HG03175 (cell line): ENCODE results near the gene CRKL.
"Not testable (repeated sequence)": the region's sequence is repeated elsewhere in the genome, so short reads cannot be mapped to it uniquely, and the experiment has no call there.

ENCODE experiments used
- ATAC-seq: cut with Tn5 transposase; IDR thresholded peaks from one replicate; pipeline ENCODE4 v1.9.1; 2021; ENCODE audit warnings: mild to moderate bottlenecking, moderate library complexity; ENCODE audit not compliant: unreplicated experiment

CRKL gene

DNA sequence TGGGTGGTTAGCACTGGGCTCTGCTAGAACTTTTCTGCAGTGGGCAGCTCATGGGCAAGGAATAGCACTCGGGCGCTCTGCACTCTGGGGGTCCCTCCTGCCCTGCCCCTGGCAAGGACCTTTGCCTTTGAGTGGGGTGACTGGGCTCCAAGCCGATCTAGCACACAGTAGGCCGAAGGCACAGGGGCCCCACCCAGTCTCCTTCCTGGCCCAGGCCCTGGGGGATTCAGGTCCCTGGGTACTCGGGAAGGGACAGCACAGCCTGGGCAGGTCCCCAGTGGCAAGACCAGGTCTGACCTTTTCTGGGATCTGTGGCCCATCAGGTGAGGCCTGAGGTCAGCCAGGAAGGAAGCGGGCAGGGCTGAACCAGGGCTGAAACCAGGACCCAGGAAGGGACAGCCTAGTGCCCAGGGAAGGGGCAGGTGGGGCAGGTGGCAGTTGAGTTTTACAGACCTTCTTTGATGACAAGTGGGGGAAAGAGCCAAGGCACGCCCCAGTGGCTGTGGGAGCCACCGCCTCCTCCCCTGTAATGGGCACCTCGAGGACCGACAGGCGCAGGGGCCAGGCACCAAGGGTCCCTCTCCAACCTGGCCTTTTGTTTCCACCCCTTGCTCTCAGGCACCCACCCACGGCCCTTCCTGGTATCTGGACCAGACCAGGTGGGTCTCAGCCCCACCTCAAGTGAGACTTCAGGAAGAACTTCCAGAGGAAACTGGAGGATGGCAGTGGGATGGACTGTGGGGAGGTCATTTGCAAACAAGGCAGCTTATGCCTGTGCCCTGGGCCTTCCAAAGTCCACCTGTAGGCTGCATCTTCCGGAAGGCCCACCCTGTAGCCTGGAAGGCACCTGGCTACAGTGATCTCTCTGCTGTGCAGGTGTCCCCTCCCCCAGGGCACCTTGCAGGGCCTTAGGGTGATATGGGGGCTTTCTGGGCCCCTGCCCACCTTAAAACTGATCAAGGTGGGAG, 49.0 kb downstream of the CRKL start:
- ATAC-seq: no peak

DNA sequence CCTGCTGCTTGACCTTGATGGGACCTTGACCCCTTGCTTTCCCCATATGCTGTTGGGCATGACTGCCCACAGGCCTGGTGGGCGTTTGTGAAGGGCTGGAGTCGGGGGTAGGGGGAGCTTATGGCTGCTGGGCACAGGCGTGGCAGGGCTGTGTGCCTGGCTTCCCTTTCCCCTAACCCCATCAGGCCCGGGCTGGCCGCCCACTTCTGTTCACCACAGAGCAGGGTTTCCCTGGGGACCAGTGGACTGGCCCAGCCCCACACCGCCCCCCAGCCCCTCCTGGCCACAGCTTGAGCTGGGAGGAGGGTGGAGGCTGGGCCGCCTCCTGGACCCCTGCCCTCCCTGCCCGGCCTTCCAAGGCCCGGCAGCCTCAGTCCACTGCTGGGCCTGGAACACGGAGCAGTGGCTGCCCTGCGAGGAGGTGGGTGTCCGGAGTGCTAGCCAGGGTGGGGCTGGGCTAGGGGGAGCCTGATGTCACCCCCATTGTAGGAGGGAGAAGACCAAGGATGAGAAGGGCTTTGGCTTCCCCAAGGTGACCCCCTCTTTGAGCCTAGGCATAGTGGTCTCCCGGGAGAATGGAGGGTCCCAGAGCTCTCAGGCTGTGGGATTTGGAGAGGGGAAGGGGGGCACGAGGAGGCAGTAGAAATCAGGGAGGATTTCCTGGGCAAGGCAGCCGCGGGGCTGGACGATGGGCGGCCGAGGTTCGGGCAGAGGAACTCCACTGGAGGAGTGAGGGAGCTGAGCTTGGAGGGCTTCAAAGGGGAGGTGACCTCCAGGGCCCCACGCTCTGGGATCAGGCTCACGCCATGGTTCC, 49.9 kb downstream of the CRKL start, which contains the start of gene AIFM3:
TSS of gene AIFM3 (plus strand) at position 373 of the 814 bp plus-strand sequence. CDS start 690 bp downstream, outside the sequence.
- no peak for ATAC-seq

DNA sequence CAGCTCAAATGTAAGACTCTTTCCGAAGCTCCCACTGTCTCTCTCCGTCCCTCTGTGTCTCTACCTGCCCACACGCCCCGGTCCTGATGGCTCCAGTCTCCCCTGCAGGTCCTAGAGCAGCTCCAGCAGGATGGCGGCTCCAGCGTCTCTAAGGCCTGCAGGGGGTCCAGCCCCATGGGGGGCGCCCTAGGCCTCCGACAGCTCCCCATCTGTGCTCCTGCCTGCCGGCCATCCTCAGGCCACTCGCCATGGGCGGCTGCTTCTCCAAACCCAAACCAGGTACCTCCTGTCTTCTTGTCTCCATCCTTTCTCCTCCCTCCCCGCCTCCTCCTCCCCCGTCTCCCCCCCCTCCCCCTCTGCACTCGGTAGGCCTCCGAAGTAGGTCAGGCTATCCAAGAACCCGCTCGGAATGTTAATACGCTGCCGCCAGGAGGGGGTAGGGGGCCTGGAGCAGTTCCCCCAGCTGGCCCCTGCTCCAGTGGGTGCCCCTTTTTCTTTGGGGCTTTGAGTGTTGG, 50.5 kb downstream of the CRKL start:
- ATAC-seq: no peak

DNA sequence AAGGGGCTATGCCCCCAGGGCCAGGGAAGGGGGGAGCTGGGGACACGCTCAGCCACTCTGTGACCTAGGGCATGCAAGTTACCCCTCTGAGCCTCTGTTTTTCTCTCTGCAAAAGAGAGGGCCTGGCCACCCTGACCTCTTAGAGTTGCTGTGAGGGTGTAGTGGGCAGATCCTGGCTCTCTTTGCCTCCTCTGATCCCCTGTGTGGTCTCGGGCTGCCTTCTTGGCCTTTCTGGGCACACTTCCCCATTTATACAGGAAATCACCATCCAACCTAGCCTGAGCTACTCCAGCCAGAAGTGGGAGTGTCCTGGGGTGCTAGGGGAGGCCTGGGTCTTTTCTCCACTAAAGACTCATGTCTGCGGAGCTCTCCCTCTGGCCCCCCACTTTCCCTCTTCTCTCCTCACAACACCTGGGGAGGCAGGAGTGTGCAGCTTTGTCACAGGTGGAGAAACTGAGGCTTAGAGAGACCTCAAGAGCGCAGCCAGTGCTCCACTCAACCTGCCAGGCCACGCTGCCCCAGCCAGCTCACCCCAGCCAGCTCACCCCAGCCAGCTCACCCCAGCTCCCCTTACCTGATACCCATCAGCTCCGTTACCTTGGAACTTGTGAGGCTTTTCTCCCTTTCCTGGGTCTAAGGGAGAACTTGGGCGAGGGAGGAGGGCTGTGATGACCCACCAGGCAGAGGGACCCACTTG, 51.2 kb downstream of the CRKL start:
- no peak for ATAC-seq

DNA sequence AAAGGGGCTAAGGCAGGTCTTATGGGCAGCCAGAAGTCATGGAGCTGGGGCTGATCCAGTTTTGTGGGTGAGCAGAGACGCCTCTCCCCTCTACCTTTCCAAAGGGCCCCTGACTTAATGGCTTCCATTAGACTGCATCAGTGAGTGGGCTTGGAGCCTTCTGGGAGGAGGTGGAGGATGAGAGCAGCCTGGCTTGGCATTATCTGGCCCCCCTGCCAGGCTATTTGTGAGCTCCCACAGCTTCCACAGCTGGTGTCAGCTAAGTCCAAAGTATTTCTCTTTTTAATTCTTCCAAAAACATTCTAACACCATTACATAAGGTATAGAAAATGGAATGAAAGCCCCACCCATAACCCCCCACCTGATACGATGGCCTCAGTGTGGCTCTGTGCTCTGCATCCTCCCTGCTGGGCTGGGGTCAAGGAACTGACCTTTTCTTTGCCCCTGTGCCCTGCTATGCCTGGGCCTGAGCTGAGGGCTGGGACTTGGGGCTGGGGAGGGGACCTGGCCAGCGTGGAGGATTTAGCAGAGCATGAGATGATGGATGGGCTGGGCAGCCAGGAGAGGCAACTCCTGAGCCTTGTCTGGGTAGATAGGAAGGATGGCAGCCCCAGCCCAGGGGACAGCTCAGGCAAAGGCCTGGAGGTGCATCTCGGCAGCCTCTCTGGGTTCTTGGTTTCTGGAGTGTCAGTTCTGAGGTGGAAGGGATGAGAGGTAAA, 53.9 kb downstream of the CRKL start:
- no peak for ATAC-seq

DNA sequence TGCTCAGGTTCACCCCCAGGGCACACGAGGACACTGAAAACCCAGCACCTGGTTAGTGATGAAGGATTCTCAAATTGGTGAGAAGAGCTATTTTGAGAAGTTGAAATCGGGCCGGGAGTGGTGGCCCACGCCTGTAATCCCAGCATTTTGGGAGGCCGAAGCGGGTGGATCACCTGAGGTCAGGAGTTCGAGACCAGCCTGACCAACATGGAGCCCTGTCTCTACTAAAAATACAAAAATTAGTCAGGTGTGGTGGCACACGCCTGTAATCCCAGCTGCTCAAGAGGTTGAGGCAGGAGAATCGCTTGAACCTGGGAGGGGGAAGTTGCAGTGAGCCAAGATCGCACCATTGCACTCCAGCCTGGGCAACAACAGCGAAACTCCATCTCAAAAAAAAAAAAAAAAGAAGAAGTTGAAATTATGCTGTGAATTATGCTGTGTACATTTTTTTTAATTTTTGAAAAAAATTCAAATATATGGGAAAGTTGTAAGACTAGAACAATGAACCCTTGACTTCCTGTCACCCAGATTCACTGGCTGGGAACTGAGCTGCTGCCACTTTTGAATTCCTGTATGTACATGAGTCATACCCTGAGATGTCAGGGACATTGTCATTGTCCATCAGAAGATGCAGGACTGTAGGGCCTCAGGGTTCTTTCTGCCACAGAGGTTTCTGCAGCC, 54.9 kb downstream of the CRKL start:
- not testable (repeated sequence) for ATAC-seq

DNA sequence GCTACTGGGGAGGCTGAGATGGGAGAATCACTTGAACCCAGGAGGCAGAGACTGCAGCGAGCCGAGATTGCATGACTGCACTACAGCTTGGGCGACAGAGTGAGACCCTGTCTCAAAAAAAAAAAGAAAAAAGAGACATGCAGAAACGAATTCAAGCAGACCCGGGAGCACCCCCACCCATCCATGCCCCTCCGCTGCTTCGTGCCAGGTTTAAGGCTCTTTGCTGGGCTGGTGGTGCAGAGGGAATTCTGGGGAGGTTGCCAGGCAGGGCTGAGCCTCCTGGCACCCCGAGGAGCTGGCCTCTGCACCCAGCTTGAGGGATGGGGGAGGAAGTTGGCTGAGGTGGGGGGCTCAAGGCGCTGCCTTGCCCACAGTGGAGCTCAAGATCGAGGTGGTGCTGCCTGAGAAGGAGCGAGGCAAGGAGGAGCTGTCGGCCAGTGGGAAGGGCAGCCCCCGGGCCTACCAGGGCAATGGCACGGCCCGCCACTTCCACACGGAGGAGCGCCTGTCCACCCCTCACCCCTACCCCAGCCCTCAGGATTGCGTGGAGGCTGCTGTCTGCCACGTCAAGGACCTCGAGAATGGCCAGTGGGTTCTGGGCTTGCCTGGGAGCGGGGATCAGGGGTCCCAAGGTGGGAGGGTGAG, 55.8 kb downstream of the CRKL start:
- ATAC-seq: no peak

DNA sequence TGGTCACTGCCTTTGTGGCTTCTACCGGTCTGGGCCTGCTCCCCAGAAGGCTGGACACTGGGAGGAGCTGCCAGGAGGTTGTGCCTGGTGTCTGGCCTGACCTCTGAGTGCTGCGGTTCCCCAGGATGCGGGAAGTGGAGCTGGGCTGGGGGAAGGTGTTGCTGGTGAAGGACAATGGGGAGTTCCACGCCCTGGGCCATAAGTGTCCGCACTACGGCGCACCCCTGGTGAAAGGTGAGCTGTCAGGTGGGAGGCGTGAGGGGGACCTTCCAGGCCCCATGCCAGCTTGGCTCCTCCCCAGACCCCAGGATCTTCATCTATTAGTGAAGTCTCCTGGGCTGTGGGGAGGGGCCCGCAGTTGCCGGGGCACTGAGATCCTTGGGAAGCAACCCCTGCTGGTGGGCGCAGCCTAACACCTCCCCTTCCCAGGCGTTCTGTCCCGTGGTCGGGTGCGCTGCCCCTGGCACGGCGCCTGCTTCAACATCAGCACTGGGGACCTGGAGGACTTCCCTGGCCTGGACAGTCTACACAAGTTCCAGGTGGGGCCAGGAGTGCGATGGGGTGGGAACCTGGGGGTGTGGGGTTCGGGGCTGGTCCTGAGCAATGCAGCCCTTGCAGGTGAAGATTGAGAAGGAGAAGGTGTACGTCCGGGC, 56.6 kb downstream of the CRKL start:
- ATAC-seq: no peak

DNA sequence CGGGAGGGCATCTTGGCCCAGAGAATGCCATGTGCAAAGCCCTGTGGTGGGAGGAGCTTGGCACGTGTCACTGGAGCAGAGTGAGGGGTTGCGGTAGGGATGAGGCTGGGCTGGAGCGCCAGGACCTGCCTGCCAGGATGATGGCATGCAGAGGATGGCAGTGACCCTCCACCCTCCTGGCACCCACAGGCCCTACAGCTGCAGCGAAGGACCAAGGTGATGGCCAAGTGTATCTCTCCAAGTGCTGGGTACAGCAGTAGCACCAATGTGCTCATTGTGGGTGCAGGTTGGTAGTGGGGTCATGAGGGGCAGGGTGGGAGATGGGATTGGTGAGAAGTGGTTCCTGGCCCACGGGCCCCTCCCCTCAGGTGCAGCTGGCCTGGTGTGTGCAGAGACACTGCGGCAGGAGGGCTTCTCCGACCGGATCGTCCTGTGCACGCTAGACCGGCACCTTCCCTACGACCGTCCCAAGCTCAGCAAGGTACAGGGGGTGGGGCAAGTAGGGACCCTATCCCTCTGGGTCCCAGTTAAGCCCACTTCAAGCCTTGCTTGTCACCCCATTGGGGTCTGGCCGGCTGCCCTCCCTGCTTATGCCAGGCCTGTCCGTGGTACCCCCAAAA, 57.2 kb downstream of the CRKL start:
- ATAC-seq: no peak

DNA sequence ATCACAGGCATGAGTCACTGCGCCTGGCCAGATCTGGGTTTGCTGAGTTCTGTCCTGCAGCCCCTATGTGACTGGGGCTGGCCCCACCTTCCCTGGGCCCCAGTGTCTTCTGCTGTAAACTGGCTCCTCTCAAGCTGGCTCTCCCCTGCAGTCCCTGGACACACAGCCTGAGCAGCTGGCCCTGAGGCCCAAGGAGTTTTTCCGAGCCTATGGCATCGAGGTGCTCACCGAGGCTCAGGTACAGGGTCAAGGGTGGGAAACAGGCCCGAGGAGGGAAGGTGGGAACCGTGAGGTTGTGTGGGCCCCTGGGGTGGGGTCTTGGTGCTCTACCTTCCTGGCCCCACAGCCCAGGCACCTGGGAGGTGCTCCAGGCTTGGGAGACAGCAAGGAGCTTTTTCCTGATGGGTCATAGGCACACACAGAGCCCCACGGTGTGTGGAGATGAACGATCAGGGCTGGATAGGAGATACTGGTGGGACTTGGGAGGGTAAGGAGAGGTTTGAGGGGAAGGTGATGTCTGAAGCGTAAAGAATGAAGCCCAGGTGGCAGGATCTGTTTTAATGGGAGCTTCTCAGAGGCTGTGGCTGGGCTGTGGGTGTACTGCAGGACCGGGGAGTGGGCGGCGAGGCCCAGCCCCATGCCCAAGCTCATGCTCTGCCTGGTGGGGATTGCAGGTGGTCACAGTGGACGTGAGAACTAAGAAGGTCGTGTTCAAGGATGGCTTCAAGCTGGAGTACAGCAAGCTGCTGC, 58.5 kb downstream of the CRKL start:
- no peak for ATAC-seq

DNA sequence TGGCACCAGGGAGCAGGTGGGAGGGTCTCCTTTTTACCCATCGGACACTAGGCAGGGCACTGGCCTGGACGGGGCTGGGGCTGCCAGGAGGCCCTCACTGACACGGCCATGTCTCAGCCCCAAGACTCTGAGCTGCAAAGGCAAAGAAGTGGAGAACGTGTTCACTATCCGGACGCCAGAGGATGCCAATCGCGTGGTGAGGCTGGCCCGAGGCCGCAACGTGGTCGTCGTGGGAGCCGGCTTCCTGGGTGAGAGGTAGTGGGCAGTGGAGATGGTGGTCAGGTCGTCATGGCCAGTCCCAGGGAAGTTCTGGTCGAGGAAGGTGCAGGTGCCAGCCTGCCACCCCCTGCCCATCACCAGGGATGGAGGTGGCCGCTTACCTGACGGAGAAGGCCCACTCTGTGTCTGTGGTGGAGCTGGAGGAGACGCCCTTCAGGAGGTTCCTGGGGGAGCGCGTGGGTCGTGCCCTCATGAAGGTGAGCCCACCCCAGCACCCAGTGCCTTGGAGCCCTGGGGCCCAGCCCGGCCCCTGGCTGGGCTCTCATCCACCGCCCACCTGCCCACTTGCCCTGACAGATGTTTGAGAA, 59.2 kb downstream of the CRKL start:
- ATAC-seq: no peak

DNA sequence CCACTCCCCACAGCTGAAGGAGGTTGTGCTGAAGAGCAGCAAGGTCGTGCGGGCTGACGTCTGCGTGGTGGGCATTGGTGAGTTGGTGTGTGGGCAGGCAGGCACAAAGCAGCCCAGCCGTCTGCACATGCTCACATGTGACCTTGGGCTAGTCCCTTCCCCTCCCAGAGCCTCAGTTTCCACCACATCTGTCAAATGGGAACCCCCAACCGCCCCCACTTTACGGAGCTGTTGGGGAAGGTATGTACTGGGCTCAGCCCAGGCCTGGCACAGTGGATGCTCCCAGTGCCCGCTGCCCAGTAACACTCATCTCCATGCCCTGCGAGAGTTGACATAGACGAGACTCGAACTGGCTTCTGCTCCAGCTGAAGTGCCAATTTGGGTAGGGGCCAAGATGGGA, 59.8 kb downstream of the CRKL start:
- no peak for ATAC-seq

DNA sequence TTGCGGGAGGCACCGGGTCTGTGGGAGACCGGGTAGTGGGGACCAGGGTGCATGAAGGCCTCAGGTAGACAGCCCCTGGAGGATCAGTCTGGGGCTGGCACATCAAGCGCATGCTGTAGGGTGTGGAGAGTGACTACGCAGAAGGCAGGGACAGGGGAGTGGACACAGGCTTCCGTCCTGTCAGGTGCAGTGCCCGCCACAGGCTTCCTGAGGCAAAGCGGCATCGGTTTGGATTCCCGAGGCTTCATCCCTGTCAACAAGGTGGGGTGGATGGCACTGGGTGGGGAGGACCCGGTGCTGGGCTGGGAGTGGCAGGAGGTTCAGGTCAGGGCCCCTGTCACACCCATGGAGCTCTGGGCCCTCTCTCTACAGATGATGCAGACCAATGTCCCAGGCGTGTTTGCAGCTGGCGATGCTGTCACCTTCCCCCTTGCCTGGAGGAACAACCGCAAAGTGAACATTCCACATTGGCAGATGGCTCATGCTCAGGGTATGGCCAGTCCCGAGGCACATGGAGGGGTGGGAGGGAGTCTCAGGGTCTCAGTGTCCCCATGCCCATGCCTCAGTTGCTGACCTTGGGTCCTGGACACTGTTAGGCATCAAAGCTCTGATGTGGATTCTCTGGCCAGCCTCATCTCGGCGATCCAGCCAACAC, 60.4 kb downstream of the CRKL start:
- no peak for ATAC-seq

DNA sequence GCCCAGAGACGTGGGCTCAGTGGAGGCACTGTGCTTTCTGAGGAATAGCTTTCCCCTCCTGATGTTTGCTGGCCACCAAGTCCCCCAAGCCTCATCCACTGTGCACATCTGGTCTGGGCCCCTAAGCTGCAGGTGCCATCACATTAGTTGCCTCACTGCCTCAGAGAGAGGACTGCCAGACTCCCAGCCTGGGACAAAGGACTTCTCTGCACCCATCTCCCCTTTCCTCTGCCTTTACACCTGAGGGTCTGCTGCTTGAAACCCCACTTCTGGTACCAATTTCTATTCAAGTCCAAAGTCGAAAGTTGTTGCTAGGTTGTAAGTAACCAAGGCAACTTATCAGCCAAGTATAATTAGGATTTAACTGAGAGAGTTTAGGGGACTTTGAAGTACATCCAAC, 61.2 kb downstream of the CRKL start:
- ATAC-seq: no peak

DNA sequence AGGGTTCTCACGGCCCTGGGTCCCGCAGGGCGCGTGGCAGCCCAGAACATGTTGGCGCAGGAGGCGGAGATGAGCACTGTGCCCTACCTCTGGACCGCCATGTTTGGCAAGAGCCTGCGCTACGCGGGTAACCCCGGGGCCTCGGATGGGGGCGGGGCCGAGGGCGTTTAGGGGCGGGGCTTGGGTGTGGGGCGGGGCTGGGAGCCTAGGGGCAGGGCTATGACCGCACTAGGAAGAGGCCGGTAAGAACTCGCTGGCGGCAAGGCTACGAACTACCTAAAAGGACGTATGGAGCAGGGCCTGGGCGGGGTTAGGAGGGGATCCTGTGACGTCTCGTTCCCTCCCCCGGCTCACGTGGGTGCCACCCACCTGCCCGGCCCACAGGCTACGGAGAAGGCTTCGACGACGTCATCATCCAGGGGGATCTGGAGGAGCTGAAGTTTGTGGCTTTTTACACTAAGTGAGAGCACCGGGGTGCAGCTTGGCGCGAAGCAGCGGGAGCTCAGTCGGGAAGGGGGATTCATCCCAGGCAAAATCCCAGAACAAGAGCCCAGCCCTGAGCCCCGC, 62.1 kb downstream of the CRKL start:
- ATAC-seq: peak; percentile 54

DNA sequence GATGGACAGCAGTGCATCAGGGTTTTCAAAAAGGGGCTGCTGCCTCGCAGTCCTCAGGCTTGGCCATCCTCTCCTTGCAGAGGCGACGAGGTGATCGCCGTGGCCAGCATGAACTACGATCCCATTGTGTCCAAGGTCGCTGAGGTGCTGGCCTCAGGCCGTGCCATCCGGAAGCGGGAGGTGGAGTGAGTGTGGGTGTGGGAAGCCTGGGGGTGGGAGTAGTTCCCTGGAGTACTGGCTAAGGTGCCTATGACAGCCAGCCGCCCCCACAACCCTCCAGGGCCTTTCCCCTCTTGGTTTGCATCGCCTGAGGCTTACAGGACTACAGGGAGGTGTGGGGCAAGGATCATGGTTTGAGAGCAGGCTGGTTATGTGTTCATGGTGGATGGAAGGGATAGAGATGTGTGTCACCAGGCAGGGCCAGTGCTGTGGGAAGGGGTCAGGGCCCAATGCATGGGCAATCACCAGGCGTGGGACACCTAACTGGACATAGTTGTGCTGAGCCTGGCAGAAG, 62.8 kb downstream of the CRKL start:
- ATAC-seq: no peak
